Measurements from ENCODE around the gene HSPA12B. TPM values are rescaled to one million over a fixed set of nuclear protein-coding genes. Genes with fewer than 3 reads are reported as not detected.

HSPA12B gene
- total RNA-seq, 1 donor from 2014 or later = 0.08 TPM

GRCh38 chr20:3720068-3720467 lies 12.4 kb upstream of the HSPA12B start:
- H3K27me3 ChIP-seq (ENCODE audit: control insufficient read depth, insufficient read depth, low read length) = peaks cover 8% of the 10 kb centered on the region

GRCh38 chr20:3720626-3721025 lies 11.9 kb upstream of the HSPA12B start:
- TF ChIP-seq CTCF (IDR thresholded peaks at IDR 0.05; ENCODE audit: insufficient read depth, low read length, poor library complexity, severe bottlenecking) = no peak

More at GRCh38 chr20:3720068-3720467, 12.4 kb upstream of the HSPA12B start:
- Histone ChIP-seq H3K36me3 (ENCODE audit: control insufficient read depth, insufficient read depth, low read length) (no peaks in the 10 kb centered on the region), H3K4me3 (ENCODE audit: low read depth, low read length) (no peak overlapping the region)
- no peak for DNase-seq (ENCODE audit: low read depth)
- no peak for TF ChIP-seq CTCF (IDR thresholded peaks at IDR 0.05; ENCODE audit: insufficient read depth, low read length, poor library complexity, severe bottlenecking)

GRCh38 chr20:3721912-3722311 lies 10.6 kb upstream of the HSPA12B start:
- Histone ChIP-seq H3K4me3 (ENCODE audit: low read depth, low read length) (no peak overlapping the region), H3K27me3 (ENCODE audit: control insufficient read depth, insufficient read depth, low read length) (peaks cover 14% of the 10 kb centered on the region), H3K36me3 (ENCODE audit: control insufficient read depth, insufficient read depth, low read length) (no peaks in the 10 kb centered on the region)
- DNase-seq (ENCODE audit: low read depth) = no peak
- TF ChIP-seq CTCF (IDR thresholded peaks at IDR 0.05; ENCODE audit: insufficient read depth, low read length, poor library complexity, severe bottlenecking) = no peak

More at GRCh38 chr20:3720626-3721025, 11.9 kb upstream of the HSPA12B start:
- Histone ChIP-seq H3K27me3 (ENCODE audit: control insufficient read depth, insufficient read depth, low read length) (peaks cover 8% of the 10 kb centered on the region), H3K36me3 (ENCODE audit: control insufficient read depth, insufficient read depth, low read length) (no peaks in the 10 kb centered on the region), H3K4me3 (ENCODE audit: low read depth, low read length) (no peak overlapping the region)
- no peak for DNase-seq (ENCODE audit: low read depth)

- Histone ChIP-seq H3K36me3 (ENCODE audit: control insufficient read depth, insufficient read depth, low read length) (no peaks in the 10 kb centered on the region), H3K4me3 (ENCODE audit: low read depth, low read length) (no peak overlapping the region), H3K27me3 (ENCODE audit: control insufficient read depth, insufficient read depth, low read length) (peaks cover 23% of the 10 kb centered on the region)
- DNase-seq (ENCODE audit: low read depth) = no peak
- no peak for TF ChIP-seq CTCF (IDR thresholded peaks at IDR 0.05; ENCODE audit: insufficient read depth, low read length, poor library complexity, severe bottlenecking)
These were observed 9.2 kb upstream of the HSPA12B start for GRCh38 chr20:3723284-3723683.

GRCh38 chr20:3724356-3724755 lies 8.1 kb upstream of the HSPA12B start:
- no peak overlapping the region for H3K4me3 ChIP-seq (ENCODE audit: low read depth, low read length)
- H3K27me3 ChIP-seq (ENCODE audit: control insufficient read depth, insufficient read depth, low read length) = peaks cover 30% of the 10 kb centered on the region
- no peaks in the 10 kb centered on the region for H3K36me3 ChIP-seq (ENCODE audit: control insufficient read depth, insufficient read depth, low read length)
- no peak for TF ChIP-seq CTCF (IDR thresholded peaks at IDR 0.05; ENCODE audit: insufficient read depth, low read length, poor library complexity, severe bottlenecking)
- no peak for DNase-seq (ENCODE audit: low read depth)

- Histone ChIP-seq H3K27me3 (ENCODE audit: control insufficient read depth, insufficient read depth, low read length) (peaks cover 40% of the 10 kb centered on the region), H3K4me3 (ENCODE audit: low read depth, low read length) (no peak overlapping the region), H3K36me3 (ENCODE audit: control insufficient read depth, insufficient read depth, low read length) (no peaks in the 10 kb centered on the region)
- no peak for TF ChIP-seq CTCF (IDR thresholded peaks at IDR 0.05; ENCODE audit: insufficient read depth, low read length, poor library complexity, severe bottlenecking)
- no peak for DNase-seq (ENCODE audit: low read depth)
These were observed 5.0 kb upstream of the HSPA12B start for GRCh38 chr20:3727401-3728021.
